NCI-H69 (cell line): Measurements from ENCODE around the gene OMD.

ENCODE experiments used
- DNase-seq: peaks from one replicate; lab custom pipeline; 2025; lab: John Stamatoyannopoulos, UW

OMD gene

DNA sequence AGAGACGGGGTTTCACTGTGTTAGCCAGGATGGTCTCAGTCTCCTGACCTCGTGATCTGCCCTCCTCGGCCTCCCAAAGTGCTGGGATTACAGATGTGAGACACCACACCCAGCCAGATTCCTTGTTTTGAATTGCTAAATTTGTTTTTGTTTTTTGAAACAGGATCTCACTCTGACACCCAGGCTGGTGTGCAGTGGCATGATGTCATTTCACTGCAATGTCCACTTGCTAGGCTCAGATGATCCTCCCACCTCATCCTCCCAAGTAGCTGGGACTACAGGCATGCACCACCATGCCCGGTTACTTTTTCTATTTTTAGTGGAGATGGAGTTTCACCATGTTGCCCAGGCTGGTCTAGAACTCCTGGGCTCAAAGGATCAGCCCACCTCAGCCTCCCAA, 13.1 kb downstream of the OMD start:
- peak; percentile 17 for DNase-seq

DNA sequence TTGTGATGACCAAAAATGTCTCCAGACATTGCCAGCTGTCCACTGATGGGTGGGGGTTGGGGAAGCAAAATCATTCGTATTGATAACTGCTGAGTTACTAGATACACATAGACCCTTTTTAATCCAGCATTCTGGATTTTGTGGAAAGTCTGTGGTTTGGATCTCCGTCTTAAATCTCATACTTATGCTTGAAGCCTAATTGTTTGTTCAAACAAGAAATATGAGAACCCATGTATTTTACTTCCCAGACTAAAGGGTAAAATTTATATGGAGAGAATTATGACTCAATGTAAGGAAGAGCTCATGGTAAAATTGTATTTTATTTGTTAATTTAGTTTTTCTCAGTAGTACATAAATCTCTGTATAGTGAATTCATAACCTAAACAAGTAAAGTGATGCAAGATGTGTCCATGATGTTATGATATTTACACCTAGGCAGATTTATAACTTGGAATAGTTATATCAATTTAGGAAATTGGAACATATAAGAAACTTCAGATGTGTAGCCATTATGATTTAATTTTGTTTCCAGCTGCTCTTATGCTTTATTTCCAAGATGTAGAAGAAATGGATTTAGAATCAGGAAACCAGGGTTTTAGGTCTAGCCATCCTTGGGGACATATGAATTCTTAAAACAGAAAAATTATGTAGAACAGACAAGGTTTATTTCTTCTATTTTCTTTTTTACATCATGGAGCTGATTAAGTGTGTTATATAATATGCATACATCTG, 15.4 kb downstream of the OMD start:
- DNase-seq = no peak

DNA sequence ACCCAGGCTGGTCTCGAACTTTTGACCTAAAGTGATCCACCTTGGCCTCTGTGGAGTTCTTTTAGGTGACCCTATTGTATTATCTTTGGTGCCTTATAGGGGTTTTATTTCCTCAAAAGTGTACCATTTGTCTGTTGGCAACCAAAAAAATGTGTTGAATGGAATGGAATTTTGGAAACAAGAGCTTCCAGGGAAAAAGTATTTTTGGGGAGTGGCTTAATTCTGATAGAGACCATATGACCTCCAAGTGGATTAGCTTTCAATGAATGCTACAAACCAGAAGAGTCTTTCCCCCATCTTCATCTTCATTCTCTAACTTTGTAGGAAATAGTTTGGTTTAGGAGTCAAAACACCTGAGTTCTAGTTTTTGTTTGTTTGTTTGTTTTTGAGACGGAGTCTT, 16.5 kb downstream of the OMD start:
- no peak for DNase-seq

DNA sequence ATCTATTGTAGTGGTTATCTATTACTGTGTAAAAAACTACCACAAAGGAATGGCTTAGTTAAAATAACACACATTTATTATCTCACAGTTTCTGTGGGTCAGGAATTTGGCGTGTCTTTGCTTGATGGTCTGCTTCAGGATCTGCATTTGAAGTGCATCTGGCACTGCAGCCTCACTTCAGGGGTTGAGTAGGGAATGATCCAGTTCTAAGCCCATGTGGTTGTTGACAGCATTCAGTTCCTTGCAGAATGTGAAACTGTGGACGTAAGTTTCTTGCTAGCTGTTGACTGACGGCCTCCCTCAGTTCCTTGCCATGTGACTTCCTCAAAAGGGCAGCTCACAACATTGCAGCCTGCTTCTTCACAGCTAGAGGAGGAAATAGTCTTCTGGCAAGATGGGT, 17.8 kb downstream of the OMD start:
- DNase-seq = no peak

DNA sequence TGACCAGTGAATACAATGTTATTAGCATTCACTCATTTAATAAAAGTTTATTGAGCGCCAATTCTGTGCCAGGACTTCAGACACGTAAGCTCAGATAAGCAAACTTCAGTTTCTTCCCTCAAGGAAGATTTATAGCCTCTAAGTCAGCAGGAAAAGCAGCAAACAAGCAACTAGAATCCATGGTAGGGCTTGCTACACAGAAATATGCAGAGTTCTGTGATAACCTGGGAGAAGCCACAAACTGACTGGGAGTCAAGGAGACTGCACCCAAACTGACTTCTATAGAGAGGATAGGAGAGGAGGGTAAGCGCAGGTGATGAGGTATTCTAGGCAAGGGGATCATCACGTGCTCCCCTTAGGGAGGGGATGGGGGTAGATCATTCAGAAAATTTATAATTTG, 18.5 kb downstream of the OMD start:
- DNase-seq = peak; percentile 21

DNA sequence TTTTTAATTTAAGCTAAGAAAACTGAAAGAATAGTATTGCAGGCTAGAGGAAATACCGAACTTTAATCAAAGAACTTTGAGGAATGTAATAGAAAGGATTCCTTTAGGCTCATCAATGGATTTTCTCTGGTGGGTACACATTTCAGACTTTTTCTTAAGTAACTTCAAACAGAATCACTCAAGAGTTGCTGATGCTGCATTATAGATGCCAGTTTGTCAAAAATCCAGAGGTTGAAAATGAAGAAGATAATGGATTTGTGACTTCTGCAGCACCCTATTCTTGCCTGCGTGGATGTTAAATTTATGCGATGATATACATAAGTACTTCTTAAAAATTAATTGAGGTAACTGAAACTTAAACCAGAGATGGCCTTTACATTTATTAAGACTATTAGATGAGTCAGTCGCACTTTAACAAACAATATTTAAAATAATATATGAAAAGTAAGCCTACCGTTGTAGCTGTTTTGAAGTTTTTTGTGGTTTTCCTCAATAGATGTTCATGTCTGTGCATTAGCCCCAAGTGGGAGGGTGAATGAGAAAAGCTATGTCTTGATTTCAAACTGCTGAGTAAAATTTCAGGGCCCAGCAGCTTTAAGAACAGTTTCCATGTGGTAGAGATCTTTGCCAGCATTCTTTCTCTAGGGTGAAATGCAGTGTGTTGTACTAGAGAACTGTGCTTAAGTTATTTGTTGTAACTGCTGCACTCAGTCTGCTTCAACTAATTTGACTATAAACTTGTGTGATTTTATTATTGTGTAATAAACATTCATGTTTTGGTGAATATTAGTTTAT, 20.0 kb downstream of the OMD start, which contains the start of gene OGN:
Gene OGN, minus strand, starts transcription at position 537 of the 795 bp plus-strand sequence. CDS start 1,171 bp downstream, outside the sequence.
- DNase-seq = peak; percentile 25

DNA sequence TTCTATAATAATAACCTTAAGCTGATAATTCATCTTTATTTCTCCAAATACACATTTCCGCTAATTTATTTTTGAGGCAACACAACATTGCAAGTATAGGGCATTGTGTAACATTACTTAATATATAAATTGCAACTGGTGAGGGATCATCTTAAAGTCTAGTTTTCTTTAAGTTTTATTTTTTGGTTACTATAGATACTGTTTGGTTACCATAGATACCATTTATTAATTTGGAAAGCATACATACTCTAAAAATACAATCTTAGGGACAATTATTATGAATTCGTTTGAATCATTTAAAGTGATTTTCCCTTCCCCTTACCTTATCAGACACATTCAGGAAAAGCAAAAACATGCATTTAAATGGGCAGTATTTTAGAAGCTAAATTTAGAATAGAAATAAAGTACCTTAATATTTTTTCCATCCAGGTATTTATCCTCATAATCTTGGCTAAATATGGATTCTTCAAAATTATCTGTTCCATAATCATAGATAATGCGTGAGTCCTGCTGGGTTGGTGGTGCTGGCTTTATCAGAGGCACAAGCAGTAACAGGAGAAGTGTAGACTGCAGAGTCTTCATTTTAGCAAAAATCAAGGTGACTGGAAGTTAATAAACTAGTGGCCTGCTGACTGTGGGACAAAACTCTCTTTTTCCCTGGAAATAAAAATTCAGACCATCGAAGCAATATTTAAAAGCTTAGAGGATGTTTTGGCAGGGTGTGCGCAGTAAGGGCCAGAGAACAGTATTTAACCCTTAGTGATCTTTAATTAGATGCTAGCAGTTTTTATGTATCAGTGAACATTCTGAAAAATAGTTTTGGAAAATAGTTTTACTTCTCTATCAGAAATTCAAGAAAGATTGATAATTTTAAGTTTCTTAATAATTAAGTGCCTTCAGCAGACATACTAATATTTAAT, 21.2 kb downstream of the OMD start:
- peak; percentile 14 for DNase-seq

DNA sequence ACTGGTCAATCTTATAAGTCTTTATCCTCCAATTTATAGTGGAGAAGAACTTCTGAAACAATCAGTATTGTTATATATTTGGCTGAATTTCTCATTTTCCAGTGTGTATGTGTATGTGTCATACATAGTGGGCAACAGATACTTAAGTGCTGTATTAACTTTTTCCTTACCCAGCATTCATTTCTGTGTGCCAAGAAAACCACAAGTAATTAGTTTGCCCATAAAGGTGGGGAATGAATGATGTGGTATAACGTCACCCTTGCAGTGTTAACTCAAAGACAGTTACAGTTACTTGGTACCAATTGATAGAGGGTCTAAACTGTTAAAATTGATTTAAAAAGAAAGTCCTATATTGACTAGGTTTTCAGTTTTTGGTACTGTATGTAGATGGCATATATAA, 21.9 kb downstream of the OMD start:
- no peak for DNase-seq

DNA sequence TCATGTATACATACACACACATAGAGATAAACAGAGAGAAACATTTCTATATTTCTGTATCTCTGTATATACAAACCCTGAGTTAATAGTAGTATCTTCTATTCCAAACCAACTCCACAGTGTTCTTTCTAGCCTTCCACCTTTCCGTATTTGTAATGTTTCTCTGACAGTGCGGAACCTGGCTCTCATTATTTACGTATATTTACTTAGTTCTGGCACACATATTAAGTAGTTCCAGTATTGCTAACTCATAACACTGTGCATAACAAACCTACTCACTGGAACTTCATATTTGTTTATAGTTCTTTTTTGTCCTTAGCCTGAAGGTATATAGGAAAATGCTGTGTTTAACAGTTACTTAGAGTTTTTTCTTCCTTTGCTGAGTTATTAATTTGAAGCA, 26.4 kb downstream of the OMD start:
- no peak for DNase-seq

DNA sequence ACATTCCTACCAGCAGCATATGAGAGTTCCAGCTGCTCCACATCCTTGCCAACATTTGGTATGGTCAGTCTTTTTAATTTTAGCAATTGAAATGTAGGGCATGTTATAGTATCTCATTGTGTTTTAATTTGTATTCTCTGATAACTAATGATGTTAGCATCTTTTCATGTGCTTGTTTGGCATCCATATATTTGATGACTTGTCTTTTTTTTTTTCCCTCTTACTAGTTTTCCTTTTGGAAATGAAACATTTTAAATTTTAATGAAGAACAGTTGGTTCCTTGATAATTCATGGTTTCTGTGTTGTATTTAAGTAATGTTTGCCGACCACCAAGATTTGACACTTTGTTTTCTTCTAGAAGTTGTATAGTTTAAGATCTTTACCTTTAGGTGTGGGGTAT, 28.7 kb downstream of the OMD start:
- DNase-seq = no peak

DNA sequence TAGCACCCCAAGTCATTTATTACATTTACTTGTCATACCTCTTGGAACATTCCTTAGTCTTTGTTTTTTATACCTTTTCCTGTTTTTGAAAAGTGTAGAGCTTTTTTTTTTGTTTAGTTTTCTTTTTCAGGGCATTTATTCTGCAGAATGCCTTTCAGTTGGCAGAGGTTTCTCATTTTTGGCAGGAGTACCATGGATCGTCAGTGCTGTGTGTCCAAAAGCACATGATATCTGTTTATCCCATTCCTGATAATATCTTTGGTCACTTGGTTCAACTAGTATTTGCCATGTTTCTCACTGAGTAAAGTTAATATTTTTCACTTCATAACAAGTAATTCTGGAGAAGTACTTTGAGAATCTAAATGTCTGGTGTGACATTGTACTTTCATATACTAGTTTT, 30.6 kb downstream of the OMD start:
- DNase-seq = no peak

DNA sequence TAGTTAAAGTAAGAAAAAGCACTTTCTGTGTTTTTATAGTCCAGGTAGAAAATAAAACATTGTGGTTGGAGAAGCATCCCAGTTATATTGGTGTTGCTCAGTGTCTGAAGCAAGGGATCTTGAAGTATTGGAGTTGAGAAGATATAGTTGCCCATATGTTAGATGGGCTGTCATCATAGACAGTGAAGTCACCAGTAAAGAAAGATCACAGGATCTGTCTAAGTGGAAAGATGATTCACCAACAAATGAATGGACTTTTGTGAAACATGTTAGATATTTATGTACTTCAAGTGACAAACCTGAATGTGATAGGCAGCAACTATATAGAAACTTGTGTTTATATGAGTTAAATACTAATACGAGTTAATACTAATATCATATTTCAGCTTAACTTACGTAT, 31.6 kb downstream of the OMD start:
- DNase-seq = no peak

DNA sequence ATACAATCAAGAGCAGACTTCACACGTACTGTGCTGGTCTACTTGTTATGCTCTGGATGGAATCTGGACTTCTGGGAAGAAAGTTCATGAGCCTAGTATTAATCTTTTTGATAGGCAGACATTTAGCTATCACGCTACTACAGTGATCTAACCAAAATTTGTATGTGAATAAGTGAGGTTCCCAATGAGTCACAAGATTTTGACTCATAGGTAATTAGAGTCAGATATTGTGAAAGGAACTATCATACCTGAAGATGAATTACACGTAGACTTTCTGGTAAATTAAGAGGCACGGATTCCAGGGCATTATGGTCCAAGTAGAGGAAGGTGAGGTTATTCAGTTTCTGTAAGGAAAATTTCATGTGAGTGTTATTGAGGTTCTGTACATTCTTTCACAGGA, 38.3 kb downstream of the OMD start:
- no peak for DNase-seq

DNA sequence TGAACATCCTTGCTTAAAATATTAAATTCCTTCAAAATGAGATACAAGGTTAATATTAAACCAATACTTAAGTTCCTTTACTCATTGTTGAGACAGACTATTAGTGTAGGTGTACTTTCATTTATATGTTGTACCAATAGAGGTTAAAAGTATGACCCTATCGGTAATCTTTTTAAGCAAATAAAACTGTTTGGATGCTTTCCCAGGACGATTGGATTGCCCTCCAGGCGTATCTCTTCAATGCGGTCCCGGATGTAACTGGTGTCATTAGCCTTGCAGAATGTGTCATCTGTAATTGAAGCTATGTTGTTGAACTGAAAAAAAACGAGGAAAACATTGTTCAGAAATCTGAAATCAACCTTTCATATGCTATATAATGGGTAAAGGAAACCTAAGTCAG, 38.8 kb downstream of the OMD start:
- DNase-seq = no peak

DNA sequence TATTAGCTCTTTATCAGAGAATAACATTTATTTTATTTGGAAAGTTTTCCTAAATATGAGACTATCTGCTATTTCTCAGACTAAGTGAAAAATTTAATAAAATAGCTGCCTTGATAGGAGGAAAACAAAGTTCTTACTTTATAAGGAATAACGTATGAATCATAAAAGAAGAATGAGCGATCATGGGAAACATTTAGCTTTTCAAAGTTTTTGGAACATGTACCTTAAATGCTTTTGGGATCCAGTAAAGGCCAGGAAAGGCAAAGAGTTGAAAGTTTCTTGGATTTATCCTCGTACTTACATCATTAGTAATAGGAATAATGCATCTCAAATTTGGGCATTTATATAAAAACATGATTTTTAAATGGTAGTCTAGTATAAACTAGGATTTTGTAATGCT, 39.3 kb downstream of the OMD start:
- no peak for DNase-seq

DNA sequence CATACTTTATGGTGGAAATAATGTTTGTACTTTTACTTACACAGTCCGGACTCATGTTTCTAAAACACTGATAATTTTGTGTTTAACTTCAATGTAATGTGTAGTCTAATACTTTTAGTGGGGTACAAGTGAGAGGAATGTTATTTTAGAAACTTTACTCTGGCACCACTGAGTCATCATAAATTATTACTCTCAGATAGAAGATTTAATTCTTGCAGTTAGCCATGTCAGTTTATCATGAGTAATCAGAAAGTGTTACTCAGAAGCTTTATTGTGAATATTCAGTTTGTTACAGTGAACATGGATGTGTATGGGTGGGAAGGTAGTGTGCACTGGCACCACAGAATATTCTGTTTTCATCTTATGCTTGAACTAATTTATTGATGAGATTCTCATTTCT, 39.9 kb downstream of the OMD start:
- no peak for DNase-seq

DNA sequence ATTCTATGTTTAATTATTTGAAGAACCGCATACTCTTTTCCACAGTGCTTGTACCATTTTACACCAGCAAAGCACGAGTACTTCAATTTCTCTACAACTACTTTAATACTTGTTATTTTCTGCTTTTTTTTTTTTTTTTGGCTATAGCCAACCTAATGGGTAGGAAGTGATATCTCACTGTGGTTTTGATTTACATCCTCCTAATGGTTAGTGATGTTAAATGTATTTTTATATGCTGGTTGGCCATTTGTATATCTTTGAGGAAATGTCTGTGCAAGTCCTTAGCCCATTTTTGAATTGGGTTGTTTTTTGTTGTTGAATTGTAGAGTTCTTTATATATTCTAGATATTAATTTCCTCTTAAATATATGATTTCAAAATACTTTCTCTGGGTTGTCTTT, 42.5 kb downstream of the OMD start:
- DNase-seq = no peak

DNA sequence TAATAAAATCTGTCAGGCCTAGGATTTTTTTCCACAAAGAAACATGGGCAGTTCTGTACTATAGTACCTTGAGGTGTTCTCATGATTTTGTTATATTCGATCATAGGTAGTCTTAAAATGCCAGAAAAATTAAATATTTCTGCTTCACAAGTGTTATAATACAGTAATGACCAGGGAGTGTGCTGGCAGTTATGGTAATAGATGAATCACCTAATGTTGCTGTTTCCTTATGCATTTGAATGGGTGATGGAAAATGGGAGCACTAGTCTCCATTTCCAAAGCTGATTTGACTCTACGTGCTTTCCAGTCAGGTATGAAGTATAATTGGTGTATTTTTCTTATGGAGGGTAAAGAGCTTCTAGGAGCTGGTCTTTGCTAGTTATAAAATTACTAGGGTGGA, 43.7 kb downstream of the OMD start:
- no peak for DNase-seq

DNA sequence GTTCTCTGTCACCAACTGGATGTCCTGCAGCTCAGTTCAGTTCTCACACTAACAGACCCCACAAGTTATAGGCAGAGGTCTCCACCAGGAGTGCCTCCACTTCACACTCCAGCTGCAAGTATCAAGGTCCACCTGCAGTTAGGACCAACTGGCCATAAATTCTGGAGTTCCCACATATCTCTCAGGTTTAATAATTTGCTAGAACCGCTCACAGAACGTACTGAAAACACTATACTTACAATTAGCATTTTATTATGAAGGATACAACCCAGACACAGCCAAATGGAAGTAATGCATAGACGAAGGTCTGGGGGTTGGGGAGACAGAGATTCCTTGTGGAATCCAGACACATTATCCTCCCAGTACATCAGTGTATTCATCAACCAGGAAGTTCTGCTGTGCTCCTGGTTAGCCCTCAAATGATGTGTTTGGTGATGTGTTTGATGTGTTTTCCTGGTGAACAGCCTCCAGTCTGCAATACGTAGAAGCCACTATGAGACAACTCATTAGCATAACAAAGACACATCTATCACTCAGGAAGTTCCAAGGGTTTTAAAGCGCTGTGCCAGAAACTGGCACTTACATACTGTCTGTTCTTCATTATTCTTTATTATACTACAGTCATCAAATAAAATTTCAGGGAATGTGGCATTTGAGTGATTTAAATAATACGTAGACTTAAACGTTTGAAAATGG, 45.3 kb downstream of the OMD start:
- peak; percentile 84 for DNase-seq

DNA sequence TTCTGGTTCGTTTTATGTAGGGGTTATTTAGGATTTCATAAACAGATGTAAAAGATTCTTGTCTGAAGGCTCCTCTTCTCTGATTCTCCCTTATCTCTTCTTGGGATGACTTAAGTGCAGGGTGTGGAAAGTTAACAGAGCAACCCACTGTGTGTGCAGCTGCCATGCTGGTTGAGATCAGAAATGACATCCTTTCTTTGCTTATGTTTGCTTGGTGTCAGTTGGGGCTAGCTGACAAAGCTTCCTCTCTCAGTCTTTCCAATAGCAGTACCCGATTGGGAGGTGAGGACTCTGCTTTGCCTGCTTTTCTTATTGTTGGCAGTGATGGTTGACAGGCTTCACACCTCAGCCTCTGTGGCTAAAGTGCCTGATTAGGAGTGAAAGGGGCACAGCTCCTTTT, 46.4 kb downstream of the OMD start:
- DNase-seq = peak; percentile 87

DNA sequence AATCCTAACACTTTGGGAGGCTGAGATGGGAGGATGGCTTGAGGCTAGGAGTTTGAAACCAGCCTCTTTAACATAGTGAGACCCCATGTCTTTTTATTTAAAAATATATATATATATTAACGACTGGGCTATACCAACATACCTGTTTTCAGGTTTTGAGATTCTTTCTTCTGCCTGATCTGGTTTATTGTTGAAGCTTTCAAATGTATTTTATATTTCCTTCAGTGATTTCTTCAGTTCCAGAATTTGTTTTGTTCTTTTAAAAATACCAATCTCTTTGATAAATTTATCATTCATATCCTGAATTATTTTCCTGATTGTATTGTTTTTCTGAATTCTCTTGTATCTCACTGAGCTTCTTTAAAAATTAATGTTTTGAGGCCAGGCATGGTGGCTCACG, 51.1 kb downstream of the OMD start:
- no peak for DNase-seq

DNA sequence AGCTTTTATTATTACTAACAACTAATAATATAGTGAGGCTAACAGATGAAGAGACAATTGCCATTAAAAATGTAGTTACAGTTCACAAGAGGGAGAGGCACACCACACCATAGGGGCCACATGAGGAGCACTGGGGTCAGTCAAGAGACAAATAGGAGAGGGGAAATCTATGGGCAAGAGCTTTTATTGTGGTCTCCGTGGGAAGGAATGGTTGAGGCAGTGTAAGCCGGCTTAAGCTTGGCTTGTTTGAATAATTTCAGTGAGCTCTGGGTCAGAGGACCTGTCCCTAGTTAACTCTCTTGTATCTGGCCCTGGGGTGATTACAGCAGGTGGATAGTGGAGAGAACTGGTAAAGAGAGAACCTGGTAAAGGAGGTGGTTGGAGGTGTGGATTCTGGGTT, 55.2 kb downstream of the OMD start:
- DNase-seq = no peak
